ENCODE measurements around the gene GSTM4. TPM values are rescaled to one million over a fixed set of nuclear protein-coding genes. Genes with fewer than 3 reads are reported as not detected.

The GSTM4 gene
- polyA plus RNA-seq, 3 donors: 57.8 to 63.2 (median 62.2) TPM

Other genes with a start within 250 kb of the GSTM4 start
- 100 to 1,000 TPM in 2 of 3 donors, 10 to 100 TPM in 1; 96.1 to 128 (median 106) TPM for gene PSMA5, start 229.7 kb upstream of the GSTM4 start, polyA plus RNA-seq (ENCODE audit: insufficient read length in 3 of 3)
- gene SYPL2, start 189.6 kb upstream of the GSTM4 start, polyA plus RNA-seq (ENCODE audit: insufficient read length in 3 of 3): 10 to 100 TPM in 2 of 3 donors, 1 to 10 TPM in 1; 8.6 to 15.0 (median 10.8) TPM
- gene ATXN7L2, start 172.2 kb upstream of the GSTM4 start, polyA plus RNA-seq (ENCODE audit: insufficient read length in 3 of 3): 10 to 100 TPM in 2 of 3 donors, 1 to 10 TPM in 1; 9.5 to 13.2 (median 12.3) TPM
- 10 to 100 TPM in 1 of 3 donors, 1 to 10 TPM in 2; 8.7 to 10.9 (median 9.5) TPM for gene CYB561D1, start 162.0 kb upstream of the GSTM4 start, polyA plus RNA-seq (ENCODE audit: insufficient read length in 3 of 3)
- gene AMIGO1, start 146.4 kb upstream of the GSTM4 start, polyA plus RNA-seq (ENCODE audit: insufficient read length in 3 of 3): 1 to 10 TPM; 6.2 to 8.1 (median 6.7) TPM
- gene GPR61, start 116.2 kb upstream of the GSTM4 start, polyA plus RNA-seq (ENCODE audit: insufficient read length in 3 of 3): under 1 TPM; 0.45 to 0.87 (median 0.78) TPM
- gene GNAI3, start 107.5 kb upstream of the GSTM4 start, polyA plus RNA-seq (ENCODE audit: insufficient read length in 3 of 3): 10 to 100 TPM; 11.7 to 13.5 (median 12.1) TPM
- not detected for gene GNAT2, start 36.5 kb upstream of the GSTM4 start, polyA plus RNA-seq (ENCODE audit: insufficient read length in 3 of 3)
- 10 to 100 TPM; 46.8 to 65.3 (median 52.0) TPM for gene AMPD2, start 36.3 kb upstream of the GSTM4 start, polyA plus RNA-seq (ENCODE audit: insufficient read length in 3 of 3)
- 100 to 1,000 TPM; 190 to 270 (median 197) TPM for gene GSTM2, start 12.0 kb downstream of the GSTM4 start, polyA plus RNA-seq (ENCODE audit: insufficient read length in 3 of 3)
- 100 to 1,000 TPM in 2 of 3 donors, 1 to 10 TPM in 1; 2.9 to 111 (median 105) TPM for gene GSTM1, start 31.7 kb downstream of the GSTM4 start, polyA plus RNA-seq (ENCODE audit: insufficient read length in 3 of 3)
- gene GSTM5, start 56.2 kb downstream of the GSTM4 start, polyA plus RNA-seq (ENCODE audit: insufficient read length in 3 of 3): 10 to 100 TPM; 42.1 to 65.8 (median 42.5) TPM
- gene GSTM3, start 84.9 kb downstream of the GSTM4 start, polyA plus RNA-seq (ENCODE audit: insufficient read length in 3 of 3): 100 to 1,000 TPM; 168 to 208 (median 174) TPM
- gene EPS8L3, start 107.8 kb downstream of the GSTM4 start, polyA plus RNA-seq (ENCODE audit: insufficient read length in 3 of 3): 1 to 10 TPM in 1 of 3 donors, under 1 TPM in 2; 0.52 to 1.7 (median 0.62) TPM